HepG2 (cell line): ENCODE results near the gene TMEM80. TPM values are rescaled to one million over a fixed set of nuclear protein-coding genes. Genes with fewer than 3 reads are reported as not detected.
A peak's percentile ranks its signal among the peaks of the same experiment; 100 is the strongest.

Experiments
- GLMP ChIP-seq: sonication (generic); formaldehyde crosslinking; IDR thresholded peaks from 2 replicates; pipeline ENCODE4 v1.9.0; 2021; ENCODE audit warnings: missing genetic modification reagents, mild to moderate bottlenecking, borderline replicate concordance
- HOXD1 ChIP-seq: sonication (generic); formaldehyde crosslinking; IDR thresholded peaks from 2 replicates; pipeline ENCODE4 v1.5.0; 2020; ENCODE audit warnings: missing genetic modification reagents
- KDM6A ChIP-seq: IDR thresholded peaks from 2 replicates; pipeline ENCODE4 v1.6.1; 2016; ENCODE audit warnings: low read depth
- LBX2 ChIP-seq: sonication (generic); formaldehyde crosslinking; IDR thresholded peaks from 2 replicates; pipeline ENCODE4 v1.5.0; 2020; ENCODE audit warnings: missing genetic modification reagents, mild to moderate bottlenecking, borderline replicate concordance
- MBNL3 ChIP-seq: fragments of 250-450 bp; sonication (Bioruptor Pico); conservative IDR thresholded peaks from 2 replicates; pipeline ENCODE4 v1.8.0; 2022; ENCODE audit warnings: mild to moderate bottlenecking, inconsistent platforms
- REXO4 ChIP-seq: sonication (generic); formaldehyde crosslinking; IDR thresholded peaks from 2 replicates; pipeline ENCODE4 v1.8.0; 2022; ENCODE audit warnings: missing genetic modification reagents, mild to moderate bottlenecking, borderline replicate concordance
- TCF7L2 ChIP-seq: IDR thresholded peaks from 2 replicates; pipeline ENCODE4 v1.6.1; 2011; ENCODE audit warnings: mild to moderate bottlenecking, low read depth, low read length, moderate library complexity
- ZBTB38 ChIP-seq: sonication (generic); formaldehyde crosslinking; IDR thresholded peaks from 2 replicates; pipeline ENCODE4 v1.5.1; 2020; ENCODE audit warnings: mild to moderate bottlenecking, missing genetic modification reagents
- ZFP36L1 ChIP-seq: sonication (generic); formaldehyde crosslinking; IDR thresholded peaks from 2 replicates; pipeline ENCODE4 v1.8.0; 2022; ENCODE audit warnings: mild to moderate bottlenecking, missing genetic modification reagents, moderate library complexity
- ZNF318 ChIP-seq: sonication (generic); formaldehyde crosslinking; IDR thresholded peaks from 2 replicates; pipeline ENCODE4 v1.4.0; 2020; ENCODE audit warnings: mild to moderate bottlenecking, missing genetic modification reagents
- ZNF432 ChIP-seq: sonication (generic); formaldehyde crosslinking; IDR thresholded peaks from 2 replicates; pipeline ENCODE4 v1.5.0; 2020; ENCODE audit warnings: missing genetic modification reagents, mild to moderate bottlenecking, borderline replicate concordance
- ZNF558 ChIP-seq: sonication (generic); formaldehyde crosslinking; IDR thresholded peaks from 2 replicates; pipeline ENCODE4 v1.9.0; 2022; ENCODE audit warnings: mild to moderate bottlenecking, missing genetic modification reagents, borderline replicate concordance
- ZNF597 ChIP-seq: sonication (generic); formaldehyde crosslinking; IDR thresholded peaks from 2 replicates; pipeline ENCODE4 v1.5.0; 2020; ENCODE audit warnings: missing genetic modification reagents
- ZNF850 ChIP-seq: sonication (generic); formaldehyde crosslinking; conservative IDR thresholded peaks from 2 replicates; pipeline ENCODE4 v1.9.0; 2021; ENCODE audit warnings: mild to moderate bottlenecking, missing genetic modification reagents
- polyA plus RNA-seq, 8 experiments: library from polyadenylated mRNA; depleted of rRNA in 3 of 8; stranded (reverse) in 7 of 8; unstranded in 1 of 8; fragments of >200 nt; fragmentation: Illumina TruSeq in 4 of 8; extraction: Trizol in 4 of 8; gene quantifications; 2 replicates each; pipeline versions ENCODE4 v1.2.1 to v1.2.3, GENCODE V29; 2011 to 2016; ENCODE audit warnings: low read depth in 4 of 8, missing spikeins in 1 of 8, mixed read lengths in 1 of 8; ENCODE audit not compliant: insufficient read depth in 1 of 8
- total RNA-seq, 5 experiments: library from RNA; depleted of rRNA; stranded (reverse); fragments of >200 nt; fragmentation: Illumina TruSeq; extraction: Trizol; gene quantifications; 2 replicates each; pipeline ENCODE4 v1.2.3, GENCODE V29; 2016; ENCODE audit warnings: low read depth in 1 of 5

TMEM80 gene
- total and polyA plus RNA-seq, 2 of the 13 experiments (the other 11 are each of a cell fraction or from before 2014, with no cell fraction given) = 5.6 to 17.1 TPM

- TF ChIP-seq GLMP (CRISPR knock-in tag) (no peak), ZNF850 (CRISPR knock-in tag) (no peak), ZNF597 (no peak), ZBTB38 (CRISPR knock-in tag) (no peak), ZNF558 (CRISPR knock-in tag) (no peak; the same call in 1 of the 2 replicates), KDM6A (CRISPR knock-in tag) (no peak), ZNF432 (CRISPR knock-in tag) (no peak), TCF7L2 (no peak), MBNL3 (no peak), REXO4 (no peak), LBX2 (no peak; the same call in 1 of the 2 replicates), ZNF318 (CRISPR knock-in tag) (0 out of 2 replicates have a peak, but pooled peaks have one; percentile 50), HOXD1 (CRISPR knock-in tag) (peak; percentile 11; the same call in 1 of the 2 replicates), ZFP36L1 (CRISPR knock-in tag) (no peak)
Observed at GRCh38 chr11:747158-748006, 51.8 kb downstream of the TMEM80 start, which contains the start of gene TALDO1 (continued).
